ENCODE results near the gene POC5.
A peak's percentile ranks its signal among the peaks of the same experiment; 100 is the strongest.
"Not testable (repeated sequence)": the region's sequence is repeated elsewhere in the genome, so short reads cannot be mapped to it uniquely, and the experiment has no call there.

The POC5 gene

GRCh38 chr5:75706016-75706415 lies 11.2 kb downstream of the POC5 start:
- DNase-seq (ENCODE audit: low read depth) = no peak

- DNase-seq (ENCODE audit: low read depth) = no peak
Observed at GRCh38 chr5:75701856-75702255, 15.4 kb downstream of the POC5 start.

- DNase-seq (ENCODE audit: low read depth) = not testable (repeated sequence)
Observed at GRCh38 chr5:75695472-75696351, 21.5 kb downstream of the POC5 start.

- DNase-seq (ENCODE audit: low read depth) = no peak
Observed at GRCh38 chr5:75694781-75695180, 22.5 kb downstream of the POC5 start.

- DNase-seq (ENCODE audit: low read depth) = no peak
Observed at GRCh38 chr5:75690669-75691068, 26.6 kb downstream of the POC5 start.

GRCh38 chr5:75686480-75686879 lies 30.8 kb downstream of the POC5 start:
- no peak for DNase-seq (ENCODE audit: low read depth)

- DNase-seq (ENCODE audit: low read depth) = no peak
Observed at GRCh38 chr5:75685141-75685540, 32.1 kb downstream of the POC5 start.

GRCh38 chr5:75681125-75681830 lies 36.0 kb downstream of the POC5 start:
- DNase-seq (ENCODE audit: low read depth) = no peak

GRCh38 chr5:75678155-75678554 lies 39.1 kb downstream of the POC5 start:
- DNase-seq (ENCODE audit: low read depth) = no peak

- no peak for DNase-seq (ENCODE audit: low read depth)
Observed at GRCh38 chr5:75677607-75678006, 39.6 kb downstream of the POC5 start.

GRCh38 chr5:75675783-75676182 lies 41.5 kb downstream of the POC5 start:
- no peak for DNase-seq (ENCODE audit: low read depth)

GRCh38 chr5:75672616-75673015 lies 44.6 kb downstream of the POC5 start:
- no peak for DNase-seq (ENCODE audit: low read depth)

GRCh38 chr5:75671506-75671905 lies 45.7 kb downstream of the POC5 start:
- DNase-seq (ENCODE audit: low read depth) = no peak

- no peak for DNase-seq (ENCODE audit: low read depth)
Observed at GRCh38 chr5:75670577-75670976, 46.7 kb downstream of the POC5 start.

GRCh38 chr5:75668977-75669689 lies 48.1 kb downstream of the POC5 start:
- DNase-seq (ENCODE audit: low read depth) = peak; percentile 14

- DNase-seq (ENCODE audit: low read depth) = no peak
Observed at GRCh38 chr5:75668445-75668844, 48.8 kb downstream of the POC5 start.

- DNase-seq (ENCODE audit: low read depth) = no peak
Observed at GRCh38 chr5:75667586-75667985, 49.7 kb downstream of the POC5 start.

- no peak for DNase-seq (ENCODE audit: low read depth)
Observed at GRCh38 chr5:75666801-75667200, 50.4 kb downstream of the POC5 start.

- DNase-seq (ENCODE audit: low read depth) = no peak
Observed at GRCh38 chr5:75664979-75665378, 52.3 kb downstream of the POC5 start.

GRCh38 chr5:75663579-75664284 lies 53.5 kb downstream of the POC5 start:
- DNase-seq (ENCODE audit: low read depth) = no peak

GRCh38 chr5:75662061-75662460 lies 55.2 kb downstream of the POC5 start:
- DNase-seq (ENCODE audit: low read depth) = no peak
